ENCODE measurements around the gene IL2RA. TPM values are rescaled to one million over a fixed set of nuclear protein-coding genes. Genes with fewer than 3 reads are reported as not detected.

Gene IL2RA
- total RNA-seq, 2 donors from 2014 or later: 1.7 to 2.4 TPM

DNA sequence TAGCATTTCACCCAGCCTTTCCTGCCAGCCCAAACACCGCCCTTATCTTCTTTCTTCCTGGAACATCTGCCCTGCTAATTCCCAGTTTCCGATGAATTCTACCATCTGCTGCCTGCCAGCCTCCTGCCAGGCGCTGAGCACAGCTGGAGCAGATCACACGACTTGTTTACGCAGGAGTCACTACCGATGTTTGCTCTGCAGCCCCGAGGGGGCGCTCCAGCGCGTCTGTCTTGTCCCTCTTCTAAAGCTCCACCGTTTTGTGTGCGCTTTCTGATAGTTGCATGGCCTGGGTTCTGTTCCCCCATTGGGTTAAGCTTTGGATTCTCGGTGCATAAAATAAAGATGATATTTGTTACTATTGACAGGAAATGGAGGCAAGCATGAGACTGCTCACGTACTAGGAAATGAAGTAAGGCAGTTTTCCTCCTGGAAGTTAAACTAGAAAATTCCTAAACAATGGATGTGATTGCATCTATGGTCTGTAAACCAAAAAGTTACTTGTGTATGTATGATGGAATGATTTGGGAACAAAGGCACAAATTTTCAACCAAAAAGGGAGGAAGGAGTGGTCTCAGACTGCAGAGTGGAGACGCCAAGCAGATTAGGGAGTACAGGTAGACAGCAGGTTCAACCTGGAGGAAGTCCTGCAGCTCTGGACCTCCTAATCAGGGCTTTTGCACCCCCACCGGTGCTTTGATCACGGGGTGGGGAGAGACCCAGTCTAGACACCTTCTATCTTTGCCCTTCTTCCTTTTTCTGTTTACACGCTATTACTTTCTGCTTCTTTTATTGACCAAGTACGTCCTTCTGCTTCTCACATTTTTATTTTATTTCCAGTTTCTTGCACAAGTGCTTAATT lies 24.4 kb upstream of the IL2RA start:
- Histone ChIP-seq H3K36me3 (no peaks in the 10 kb centered on the region), H3K27ac (no peak overlapping the region), H3K9me3 (no peaks in the 10 kb centered on the region), H3K9ac (ENCODE audit: low read depth in 2 of 2, low read length in 2 of 2) (peak overlapping the region; percentile 34 to 67), H3K27me3 (no peaks in the 10 kb centered on the region), H3K4me3 (no peak overlapping the region), H3K4me1 (no peaks in the 10 kb centered on the region)
- DNase-seq: peak; percentile 92
- TF ChIP-seq, protein P1, sequence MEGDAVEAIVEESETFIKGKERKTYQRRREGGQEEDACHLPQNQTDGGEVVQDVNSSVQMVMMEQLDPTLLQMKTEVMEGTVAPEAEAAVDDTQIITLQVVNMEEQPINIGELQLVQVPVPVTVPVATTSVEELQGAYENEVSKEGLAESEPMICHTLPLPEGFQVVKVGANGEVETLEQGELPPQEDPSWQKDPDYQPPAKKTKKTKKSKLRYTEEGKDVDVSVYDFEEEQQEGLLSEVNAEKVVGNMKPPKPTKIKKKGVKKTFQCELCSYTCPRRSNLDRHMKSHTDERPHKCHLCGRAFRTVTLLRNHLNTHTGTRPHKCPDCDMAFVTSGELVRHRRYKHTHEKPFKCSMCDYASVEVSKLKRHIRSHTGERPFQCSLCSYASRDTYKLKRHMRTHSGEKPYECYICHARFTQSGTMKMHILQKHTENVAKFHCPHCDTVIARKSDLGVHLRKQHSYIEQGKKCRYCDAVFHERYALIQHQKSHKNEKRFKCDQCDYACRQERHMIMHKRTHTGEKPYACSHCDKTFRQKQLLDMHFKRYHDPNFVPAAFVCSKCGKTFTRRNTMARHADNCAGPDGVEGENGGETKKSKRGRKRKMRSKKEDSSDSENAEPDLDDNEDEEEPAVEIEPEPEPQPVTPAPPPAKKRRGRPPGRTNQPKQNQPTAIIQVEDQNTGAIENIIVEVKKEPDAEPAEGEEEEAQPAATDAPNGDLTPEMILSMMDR (IDR thresholded peaks at IDR 0.05): peak; percentile 72
- intact Hi-C loops (cut with DNase I): loop anchor here (5.0 to 10.0 kb wide), 2 partner anchors 69 to 142 kb away; no protein-coding TSS in a partner anchor

GRCh38 chr10:6083523-6084475 lies 21.6 kb upstream of the IL2RA start:
- no peak for DNase-seq
- TF ChIP-seq, protein P1 (IDR thresholded peaks at IDR 0.05): no peak
- Histone ChIP-seq H3K27ac (no peak overlapping the region), H3K4me3 (no peak overlapping the region), H3K36me3 (no peaks in the 10 kb centered on the region), H3K9me3 (no peaks in the 10 kb centered on the region), H3K27me3 (no peaks in the 10 kb centered on the region), H3K9ac (ENCODE audit: low read depth in 2 of 2, low read length in 2 of 2) (no peak overlapping the region), H3K4me1 (no peaks in the 10 kb centered on the region)
- intact Hi-C loops (cut with DNase I): loop anchor here (10.0 kb wide), 1 partner anchor 139 kb away; no protein-coding TSS in a partner anchor

- DNase-seq: no peak
- H3K9ac ChIP-seq (ENCODE audit: low read depth in 2 of 2, low read length in 2 of 2): no peak overlapping the region
- H3K4me1 ChIP-seq: no peaks in the 10 kb centered on the region
- H3K9me3 ChIP-seq: no peaks in the 10 kb centered on the region
- TF ChIP-seq, protein P1 (IDR thresholded peaks at IDR 0.05): no peak
- no peaks in the 10 kb centered on the region for H3K36me3 ChIP-seq
- intact Hi-C loops (cut with DNase I): loop anchor here (10.0 kb wide), 1 partner anchor 138 kb away; no protein-coding TSS in a partner anchor
- H3K27ac ChIP-seq: no peak overlapping the region
- H3K27me3 ChIP-seq: no peaks in the 10 kb centered on the region
- no peak overlapping the region for H3K4me3 ChIP-seq
Measured at GRCh38 chr10:6082496-6083395, 20.6 kb upstream of the IL2RA start.

DNA sequence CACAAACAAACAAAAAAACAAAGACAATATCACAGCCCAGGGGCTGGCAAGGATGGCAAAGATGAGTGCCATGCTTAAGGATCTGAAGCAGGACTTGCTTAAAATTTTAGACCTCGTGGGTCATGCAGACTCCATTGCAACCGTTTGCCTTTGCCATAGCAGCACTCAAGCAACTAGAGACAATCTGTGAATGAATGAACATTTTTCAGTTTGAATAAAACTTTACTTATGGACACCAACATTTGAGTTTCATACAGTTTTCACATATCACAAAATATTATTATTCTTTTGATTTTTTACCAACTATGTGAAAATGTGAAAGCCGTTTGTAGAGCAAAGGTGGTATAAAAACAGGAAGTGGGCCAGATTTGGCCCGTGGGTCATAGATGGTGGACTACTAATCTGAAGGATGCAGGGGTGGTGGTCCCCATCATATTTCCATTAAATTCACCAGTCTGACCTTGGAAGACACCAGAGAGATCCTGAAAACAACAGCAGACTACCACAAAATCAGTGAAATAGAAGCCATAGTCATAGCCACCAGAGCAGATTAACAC lies 18.3 kb upstream of the IL2RA start:
- H3K27me3 ChIP-seq: no peaks in the 10 kb centered on the region
- H3K9ac ChIP-seq (ENCODE audit: low read depth in 2 of 2, low read length in 2 of 2): no peak overlapping the region
- H3K4me1 ChIP-seq: no peaks in the 10 kb centered on the region
- no peak overlapping the region for H3K4me3 ChIP-seq
- no peak overlapping the region for H3K27ac ChIP-seq
- intact Hi-C loops (cut with DNase I): loop anchor here (10.0 kb wide), 1 partner anchor 136 kb away; no protein-coding TSS in a partner anchor
- no peaks in the 10 kb centered on the region for H3K9me3 ChIP-seq
- TF ChIP-seq, protein P1 (IDR thresholded peaks at IDR 0.05): no peak
- H3K36me3 ChIP-seq: no peaks in the 10 kb centered on the region
- DNase-seq: no peak
